ENCODE results near the gene MIB2.

Gene MIB2

GRCh38 chr1:1599030-1599934 lies 16.0 kb upstream of the MIB2 start:
- Histone ChIP-seq H3K36me3 (ENCODE audit: control insufficient read depth, insufficient read depth, low read length) (no peaks in the 10 kb centered on the region), H3K9me3 (ENCODE audit: control insufficient read depth, insufficient read depth, low read depth, low read length) (no peaks in the 10 kb centered on the region), H3K9ac (ENCODE audit: low read length) (no peak overlapping the region), H3K4me3 (ENCODE audit: low read depth, low read length) (peak overlapping the region; percentile 52), H3K27ac (ENCODE audit: low read depth, low read length) (no peak overlapping the region), H3K27me3 (ENCODE audit: control insufficient read depth, insufficient read depth, low read length) (peaks cover 90% of the 10 kb centered on the region), H3K4me1 (ENCODE audit: control insufficient read depth, insufficient read depth, low read length) (peaks cover 17% of the 10 kb centered on the region)

GRCh38 chr1:1599935-1600860 lies 15.1 kb upstream of the MIB2 start, which contains the start of gene FNDC10:
TSS of gene FNDC10 (minus strand) at chr1:1600135. CDS start at chr1:1600015, 120 bp downstream.
- H3K4me1 ChIP-seq (ENCODE audit: control insufficient read depth, insufficient read depth, low read length) = peaks cover 17% of the 10 kb centered on the region
- H3K36me3 ChIP-seq (ENCODE audit: control insufficient read depth, insufficient read depth, low read length) = no peaks in the 10 kb centered on the region
- H3K27ac ChIP-seq (ENCODE audit: low read depth, low read length) = no peak within 1 kb of the TSS
- no peak within 1 kb of the TSS for H3K9ac ChIP-seq (ENCODE audit: low read length)
- peak within 1 kb of the TSS; percentile 58 for H3K4me3 ChIP-seq (ENCODE audit: low read depth, low read length)
- peaks cover 91% of the 10 kb centered on the region for H3K27me3 ChIP-seq (ENCODE audit: control insufficient read depth, insufficient read depth, low read length)
- no peaks in the 10 kb centered on the region for H3K9me3 ChIP-seq (ENCODE audit: control insufficient read depth, insufficient read depth, low read depth, low read length)

GRCh38 chr1:1600861-1601563 lies 14.3 kb upstream of the MIB2 start:
- H3K36me3 ChIP-seq (ENCODE audit: control insufficient read depth, insufficient read depth, low read length) = no peaks in the 10 kb centered on the region
- H3K4me3 ChIP-seq (ENCODE audit: low read depth, low read length) = peak overlapping the region; percentile 58; the same call in 1 of the 2 replicates
- peaks cover 17% of the 10 kb centered on the region for H3K4me1 ChIP-seq (ENCODE audit: control insufficient read depth, insufficient read depth, low read length)
- H3K9me3 ChIP-seq (ENCODE audit: control insufficient read depth, insufficient read depth, low read depth, low read length) = no peaks in the 10 kb centered on the region
- no peak overlapping the region for H3K27ac ChIP-seq (ENCODE audit: low read depth, low read length)
- H3K9ac ChIP-seq (ENCODE audit: low read length) = no peak overlapping the region
- peaks cover 83% of the 10 kb centered on the region for H3K27me3 ChIP-seq (ENCODE audit: control insufficient read depth, insufficient read depth, low read length)

GRCh38 chr1:1601564-1602303 lies 13.6 kb upstream of the MIB2 start:
- no peak overlapping the region for H3K9ac ChIP-seq (ENCODE audit: low read length)
- peaks cover 14% of the 10 kb centered on the region for H3K4me1 ChIP-seq (ENCODE audit: control insufficient read depth, insufficient read depth, low read length)
- H3K9me3 ChIP-seq (ENCODE audit: control insufficient read depth, insufficient read depth, low read depth, low read length) = no peaks in the 10 kb centered on the region
- H3K27me3 ChIP-seq (ENCODE audit: control insufficient read depth, insufficient read depth, low read length) = peaks cover 76% of the 10 kb centered on the region
- H3K27ac ChIP-seq (ENCODE audit: low read depth, low read length) = no peak overlapping the region
- no peaks in the 10 kb centered on the region for H3K36me3 ChIP-seq (ENCODE audit: control insufficient read depth, insufficient read depth, low read length)
- no peak overlapping the region for H3K4me3 ChIP-seq (ENCODE audit: low read depth, low read length)

GRCh38 chr1:1602304-1602967 lies 12.9 kb upstream of the MIB2 start:
- no peaks in the 10 kb centered on the region for H3K36me3 ChIP-seq (ENCODE audit: control insufficient read depth, insufficient read depth, low read length)
- no peak overlapping the region for H3K4me3 ChIP-seq (ENCODE audit: low read depth, low read length)
- peaks cover 8% of the 10 kb centered on the region for H3K4me1 ChIP-seq (ENCODE audit: control insufficient read depth, insufficient read depth, low read length)
- H3K27ac ChIP-seq (ENCODE audit: low read depth, low read length) = no peak overlapping the region
- no peak overlapping the region for H3K9ac ChIP-seq (ENCODE audit: low read length)
- no peaks in the 10 kb centered on the region for H3K9me3 ChIP-seq (ENCODE audit: control insufficient read depth, insufficient read depth, low read depth, low read length)
- H3K27me3 ChIP-seq (ENCODE audit: control insufficient read depth, insufficient read depth, low read length) = peaks cover 71% of the 10 kb centered on the region

GRCh38 chr1:1602968-1603506 lies 12.3 kb upstream of the MIB2 start:
- no peaks in the 10 kb centered on the region for H3K36me3 ChIP-seq (ENCODE audit: control insufficient read depth, insufficient read depth, low read length)
- H3K27ac ChIP-seq (ENCODE audit: low read depth, low read length) = no peak overlapping the region
- no peak overlapping the region for H3K9ac ChIP-seq (ENCODE audit: low read length)
- H3K27me3 ChIP-seq (ENCODE audit: control insufficient read depth, insufficient read depth, low read length) = peaks cover 65% of the 10 kb centered on the region
- H3K9me3 ChIP-seq (ENCODE audit: control insufficient read depth, insufficient read depth, low read depth, low read length) = no peaks in the 10 kb centered on the region
- H3K4me3 ChIP-seq (ENCODE audit: low read depth, low read length) = no peak overlapping the region
- H3K4me1 ChIP-seq (ENCODE audit: control insufficient read depth, insufficient read depth, low read length) = peaks cover 2% of the 10 kb centered on the region; the same call in 1 of the 2 replicates

GRCh38 chr1:1603671-1604373 lies 11.5 kb upstream of the MIB2 start:
- H3K9ac ChIP-seq (ENCODE audit: low read length) = no peak overlapping the region
- no peaks in the 10 kb centered on the region for H3K9me3 ChIP-seq (ENCODE audit: control insufficient read depth, insufficient read depth, low read depth, low read length)
- peaks cover 57% of the 10 kb centered on the region for H3K27me3 ChIP-seq (ENCODE audit: control insufficient read depth, insufficient read depth, low read length)
- no peaks in the 10 kb centered on the region for H3K36me3 ChIP-seq (ENCODE audit: control insufficient read depth, insufficient read depth, low read length)
- H3K27ac ChIP-seq (ENCODE audit: low read depth, low read length) = no peak overlapping the region
- no peak overlapping the region for H3K4me3 ChIP-seq (ENCODE audit: low read depth, low read length)
- H3K4me1 ChIP-seq (ENCODE audit: control insufficient read depth, insufficient read depth, low read length) = no peaks in the 10 kb centered on the region

- Histone ChIP-seq H3K4me1 (ENCODE audit: control insufficient read depth, insufficient read depth, low read length) (no peaks in the 10 kb centered on the region), H3K27ac (ENCODE audit: low read depth, low read length) (no peak overlapping the region), H3K4me3 (ENCODE audit: low read depth, low read length) (no peak overlapping the region), H3K27me3 (ENCODE audit: control insufficient read depth, insufficient read depth, low read length) (peaks cover 50% of the 10 kb centered on the region), H3K36me3 (ENCODE audit: control insufficient read depth, insufficient read depth, low read length) (no peaks in the 10 kb centered on the region), H3K9me3 (ENCODE audit: control insufficient read depth, insufficient read depth, low read depth, low read length) (no peaks in the 10 kb centered on the region), H3K9ac (ENCODE audit: low read length) (no peak overlapping the region)
Observed at GRCh38 chr1:1604374-1605033, 10.8 kb upstream of the MIB2 start.

- H3K4me3 ChIP-seq (ENCODE audit: low read depth, low read length) = no peak overlapping the region
- H3K4me1 ChIP-seq (ENCODE audit: control insufficient read depth, insufficient read depth, low read length) = no peaks in the 10 kb centered on the region
- H3K27ac ChIP-seq (ENCODE audit: low read depth, low read length) = no peak overlapping the region
- H3K36me3 ChIP-seq (ENCODE audit: control insufficient read depth, insufficient read depth, low read length) = no peaks in the 10 kb centered on the region
- H3K9me3 ChIP-seq (ENCODE audit: control insufficient read depth, insufficient read depth, low read depth, low read length) = no peaks in the 10 kb centered on the region
- H3K27me3 ChIP-seq (ENCODE audit: control insufficient read depth, insufficient read depth, low read length) = peaks cover 48% of the 10 kb centered on the region
- H3K9ac ChIP-seq (ENCODE audit: low read length) = no peak overlapping the region
Observed at GRCh38 chr1:1605034-1605591, 10.2 kb upstream of the MIB2 start.

Measured in HUES6 (cell line).